A673 (cell line): ENCODE results near the gene MAN1C1.

Experiments used
- CTCF ChIP-seq: fragments of 300-800, 200-600 bp; sonication (generic); conservative IDR thresholded peaks from 2 replicates; pipeline ENCODE4 v1.5.1; 2017; ENCODE audit warnings: low read depth, mild to moderate bottlenecking, antibody characterized with exemption, low read length, moderate library complexity, mixed read lengths
- EZH2 ChIP-seq: fragments of 200-600 bp; sonication (generic); IDR thresholded peaks from 2 replicates; pipeline ENCODE4 v1.6.1; 2017; ENCODE audit warnings: borderline replicate concordance, low read depth, mild to moderate bottlenecking, mixed read lengths, antibody characterized with exemption, low read length; ENCODE audit not compliant: poor library complexity, severe bottlenecking

GRCh38 chr1:25802915-25803314 is 186.3 kb downstream of the MAN1C1 start:
- TF ChIP-seq CTCF = no peak
- TF ChIP-seq EZH2 = no peak
